ENCODE results near the gene PRKCE.

DNA sequence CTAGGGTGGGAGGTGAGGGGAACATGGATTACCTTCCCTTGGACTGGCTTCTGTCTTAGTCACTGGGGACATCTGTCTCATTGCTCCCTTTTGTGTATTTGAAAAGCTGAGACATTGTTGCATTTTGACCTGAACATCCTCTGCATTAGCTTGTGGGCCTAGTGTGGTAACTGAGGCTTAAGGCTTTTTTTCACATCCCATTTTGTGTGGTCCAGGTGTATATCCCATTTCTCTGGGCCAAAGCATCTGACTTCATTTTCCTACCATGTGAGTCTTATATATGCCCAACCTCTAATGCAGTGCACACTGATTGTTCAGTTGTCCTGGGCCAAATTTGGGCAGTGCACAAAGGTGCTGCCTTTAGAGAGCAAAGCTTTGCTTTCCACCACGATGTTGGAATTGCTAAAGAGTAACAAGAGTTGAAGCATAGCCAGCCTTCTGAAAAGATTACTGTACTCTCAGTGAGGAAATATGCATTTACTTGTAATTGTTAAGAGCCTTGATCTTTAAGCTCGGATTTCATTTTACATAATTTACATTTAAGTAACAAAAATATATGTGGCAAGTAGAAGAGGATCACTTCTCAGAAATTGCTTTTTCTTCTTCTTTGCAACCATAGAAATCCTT lies 13.3 kb downstream of the PRKCE start:
- no peak for TF ChIP-seq POLR2AphosphoS5 (IDR thresholded peaks at IDR 0.05)
- TF ChIP-seq, protein P1, sequence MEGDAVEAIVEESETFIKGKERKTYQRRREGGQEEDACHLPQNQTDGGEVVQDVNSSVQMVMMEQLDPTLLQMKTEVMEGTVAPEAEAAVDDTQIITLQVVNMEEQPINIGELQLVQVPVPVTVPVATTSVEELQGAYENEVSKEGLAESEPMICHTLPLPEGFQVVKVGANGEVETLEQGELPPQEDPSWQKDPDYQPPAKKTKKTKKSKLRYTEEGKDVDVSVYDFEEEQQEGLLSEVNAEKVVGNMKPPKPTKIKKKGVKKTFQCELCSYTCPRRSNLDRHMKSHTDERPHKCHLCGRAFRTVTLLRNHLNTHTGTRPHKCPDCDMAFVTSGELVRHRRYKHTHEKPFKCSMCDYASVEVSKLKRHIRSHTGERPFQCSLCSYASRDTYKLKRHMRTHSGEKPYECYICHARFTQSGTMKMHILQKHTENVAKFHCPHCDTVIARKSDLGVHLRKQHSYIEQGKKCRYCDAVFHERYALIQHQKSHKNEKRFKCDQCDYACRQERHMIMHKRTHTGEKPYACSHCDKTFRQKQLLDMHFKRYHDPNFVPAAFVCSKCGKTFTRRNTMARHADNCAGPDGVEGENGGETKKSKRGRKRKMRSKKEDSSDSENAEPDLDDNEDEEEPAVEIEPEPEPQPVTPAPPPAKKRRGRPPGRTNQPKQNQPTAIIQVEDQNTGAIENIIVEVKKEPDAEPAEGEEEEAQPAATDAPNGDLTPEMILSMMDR (IDR thresholded peaks at IDR 0.05), result no peak
